Aorta (tissue), 5 donors: Measurements from ENCODE around the gene TCF7. TPM values are rescaled to one million over a fixed set of nuclear protein-coding genes. Genes with fewer than 3 reads are reported as not detected.

Experiments
- ATAC-seq: fragments of 200-7000 bp; cut with Tn5 transposase; one replicate; pipeline ENCODE4 v1.9.1; 2022; ENCODE audit warnings: moderate library complexity; ENCODE audit not compliant: low FRiP score
- DNase-seq, 2 donors: peaks; one replicate each; pipeline ENCODE4 v3.0.0-alpha.2; 2020
- H3K27ac ChIP-seq, 2 donors: one replicate each; pipeline ENCODE4 v1.5.1; 2013; ENCODE audit warnings: low read length in 2 of 2, mild to moderate bottlenecking in 2 of 2, moderate library complexity in 2 of 2, control low read depth in 1 of 2, inconsistent platforms in 1 of 2, low read depth in 1 of 2
- H3K27me3 ChIP-seq, 2 donors: one replicate each; pipeline ENCODE4 v1.6.1; 2013; ENCODE audit warnings: control low read depth in 1 of 2, low read length in 1 of 2, mild to moderate bottlenecking in 1 of 2, moderate library complexity in 1 of 2; ENCODE audit not compliant: insufficient read depth in 2 of 2, control insufficient read depth in 1 of 2
- H3K36me3 ChIP-seq, 2 donors: one replicate each; pipeline ENCODE4 v1.6.1; 2013; ENCODE audit warnings: control low read depth in 1 of 2, low read length in 1 of 2, mild to moderate bottlenecking in 1 of 2; ENCODE audit not compliant: insufficient read depth in 2 of 2, control insufficient read depth in 1 of 2
- H3K4me1 ChIP-seq, 2 donors: one replicate each; pipeline ENCODE4 v1.6.1; 2013; ENCODE audit warnings: low read length in 2 of 2, control low read depth in 1 of 2, mild to moderate bottlenecking in 1 of 2, moderate library complexity in 1 of 2; ENCODE audit not compliant: insufficient read depth in 2 of 2, control insufficient read depth in 1 of 2
- H3K4me3 ChIP-seq, 2 donors: one replicate each; pipeline ENCODE4 v1.5.1; 2013; ENCODE audit warnings: low read length in 2 of 2, control low read depth in 1 of 2, mild to moderate bottlenecking in 1 of 2
- H3K9me3 ChIP-seq: one replicate; pipeline ENCODE4 v1.6.1; 2013; ENCODE audit warnings: mild to moderate bottlenecking, low read length; ENCODE audit not compliant: control insufficient read depth
- WGBS, 2 donors: extraction: QIAGEN DNeasy Blood & Tissue Kit; methylation state at CpG; one replicate each; pipeline ENCODE4 v1.1.7; 2013; 5-methylcytosine and 5-hydroxymethylcytosine counted together
- intact Hi-C, 2 donors: fragments of 100-400 bp; cut with DNase I; formaldehyde crosslinking; loops; one replicate each; pipeline versions ENCODE4 v1.14.2 to v1.15.0; 2022
- polyA plus RNA-seq, 2 donors: library from polyadenylated mRNA; stranded (reverse); fragments of 200-250 nt; gene quantifications; one replicate each; pipeline ENCODE4 v1.2.3, GENCODE V29; 2013
- total RNA-seq, 2 donors: library from RNA; stranded (reverse); fragmentation: NEBNext Ultra II Directional; extraction: Animal tissue kit (Norgen Biotek cat#: 25700); gene quantifications; one replicate each; pipeline ENCODE4 v1.2.1, GENCODE V29; 2021
- donor health status: healthy with polysubstance abuse.
- donor health status: Bipolar disorder and iron deficiency.
- donor health status: DM: no; HTN: no; CAD: no.
- donor health status: DM: no; HTN: no; CAD: no.
- donor health status: DM: yes; HTN: yes; CAD: no.

TCF7 gene
- total and polyA plus RNA-seq, 4 donors, result 0.54 to 4.4 (median 2.2) TPM

DNA sequence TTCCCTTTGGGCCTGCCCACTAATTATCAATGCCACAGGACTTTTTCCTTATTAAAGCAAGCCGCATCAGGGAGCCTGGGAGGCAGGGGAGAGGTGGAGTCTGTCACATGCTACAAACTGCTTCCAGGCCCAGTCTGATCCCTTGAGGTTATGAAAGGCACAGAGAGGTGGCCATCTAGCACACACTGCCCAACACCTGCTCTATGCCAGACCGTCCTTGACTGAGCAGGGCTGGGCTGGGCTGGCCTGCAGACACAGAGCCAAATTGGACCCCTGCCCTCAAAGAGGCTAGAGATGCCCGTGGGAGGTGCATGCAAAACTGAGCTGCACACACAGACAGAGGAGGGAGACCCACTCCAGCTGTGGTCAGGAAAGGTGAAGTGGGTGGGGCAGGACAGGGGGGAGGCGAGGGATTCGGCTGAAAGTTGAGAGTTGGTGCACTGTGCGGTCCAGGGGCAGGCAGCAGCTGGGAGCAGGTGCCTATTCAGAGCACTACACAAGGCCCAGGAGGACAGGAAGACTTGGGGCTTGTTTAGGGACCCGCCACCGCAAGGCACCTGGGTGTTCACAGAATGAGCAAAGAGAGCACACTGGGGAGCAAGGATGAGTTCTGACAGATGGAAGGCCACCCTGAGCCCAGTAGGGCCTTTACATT lies 36.4 kb upstream of the TCF7 start:
- 81 to 84% methylated on average over 8 of the region's 8 CpGs for WGBS, 2 donors
- no peak for ATAC-seq

GRCh38 chr5:134079748-134080581 lies 34.5 kb upstream of the TCF7 start:
- intact Hi-C loops, result no loop called here

More for the DNA sequence above, 36.4 kb upstream of the TCF7 start:
- Histone ChIP-seq H3K36me3 (no peaks in the 10 kb centered on the region), H3K4me1 (no peaks in the 10 kb centered on the region), H3K27me3 (no peaks in the 10 kb centered on the region), H3K4me3 (no peak overlapping the region), H3K9me3 (no peaks in the 10 kb centered on the region), H3K27ac (no peak overlapping the region)
- DNase-seq, result no peak
- intact Hi-C loops, result no loop called here

GRCh38 chr5:134082264-134082992 lies 32.1 kb upstream of the TCF7 start:
- DNase-seq, result no peak
- H3K9me3 ChIP-seq, result no peaks in the 10 kb centered on the region

More at GRCh38 chr5:134079748-134080581, 34.5 kb upstream of the TCF7 start:
- DNase-seq (no peak), ATAC-seq (no peak)
- H3K9me3 ChIP-seq, result no peaks in the 10 kb centered on the region
- H3K27ac ChIP-seq, result no peak overlapping the region
- 90 to 96% methylated on average over 19 of the region's 19 CpGs for WGBS, 2 donors
- no peaks in the 10 kb centered on the region for H3K4me1 ChIP-seq
- no peak overlapping the region for H3K4me3 ChIP-seq
- H3K36me3 ChIP-seq, result no peaks in the 10 kb centered on the region
- H3K27me3 ChIP-seq, result no peaks in the 10 kb centered on the region

GRCh38 chr5:134083517-134083916 lies 31.0 kb upstream of the TCF7 start:
- WGBS, 2 donors, result 67 to 70% methylated on average over 5 of the region's 5 CpGs
- Histone ChIP-seq H3K4me3 (no peak overlapping the region), H3K27me3 (no peaks in the 10 kb centered on the region), H3K4me1 (no peaks in the 10 kb centered on the region), H3K27ac (no peak overlapping the region), H3K36me3 (no peaks in the 10 kb centered on the region), H3K9me3 (no peaks in the 10 kb centered on the region)
- intact Hi-C loops, result no loop called here
- DNase-seq (no peak), ATAC-seq (no peak)

More at GRCh38 chr5:134082264-134082992, 32.1 kb upstream of the TCF7 start:
- no peak for ATAC-seq
- H3K36me3 ChIP-seq, result no peaks in the 10 kb centered on the region
- H3K4me1 ChIP-seq, result no peaks in the 10 kb centered on the region
- no peak overlapping the region for H3K4me3 ChIP-seq
- intact Hi-C loops, result no loop called here
- no peak overlapping the region for H3K27ac ChIP-seq
- no peaks in the 10 kb centered on the region for H3K27me3 ChIP-seq
- WGBS, 2 donors, result 78 to 88% methylated on average over 2 of the region's 2 CpGs

DNA sequence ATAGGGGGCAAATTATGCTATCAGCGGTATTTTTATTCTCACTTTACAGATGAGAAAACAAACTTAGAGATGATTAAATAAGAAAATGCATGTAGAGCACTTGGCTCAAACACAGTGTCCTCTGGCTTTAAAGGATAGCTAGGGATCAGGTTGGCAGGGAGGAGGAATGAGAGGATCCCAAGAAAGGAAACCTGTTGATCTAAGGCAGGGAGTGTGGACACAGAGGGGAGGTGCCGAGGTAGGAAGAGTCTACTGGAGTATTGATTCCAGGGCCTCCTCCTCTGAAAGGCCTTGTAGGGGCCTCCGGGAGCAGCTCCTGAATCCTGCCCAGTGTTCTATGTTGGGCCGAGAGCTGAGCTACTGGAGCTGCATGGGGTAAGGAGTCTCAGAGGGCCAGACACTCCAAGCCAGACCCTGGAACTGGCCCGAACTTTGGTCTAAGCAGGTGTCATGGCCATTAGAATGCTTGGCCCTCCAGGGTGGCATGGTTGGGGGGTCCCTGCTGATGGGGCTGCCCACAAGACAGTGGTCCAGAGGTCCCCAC lies 30.4 kb upstream of the TCF7 start:
- no peaks in the 10 kb centered on the region for H3K9me3 ChIP-seq
- no peak for DNase-seq
- H3K4me3 ChIP-seq, result no peak overlapping the region
- H3K4me1 ChIP-seq, result no peaks in the 10 kb centered on the region
- 95 to 99% methylated on average over 5 of the region's 5 CpGs for WGBS, 2 donors
- H3K27me3 ChIP-seq, result no peaks in the 10 kb centered on the region
- no peaks in the 10 kb centered on the region for H3K36me3 ChIP-seq
- no peak overlapping the region for H3K27ac ChIP-seq
- no peak for ATAC-seq
- intact Hi-C loops, result no loop called here

DNA sequence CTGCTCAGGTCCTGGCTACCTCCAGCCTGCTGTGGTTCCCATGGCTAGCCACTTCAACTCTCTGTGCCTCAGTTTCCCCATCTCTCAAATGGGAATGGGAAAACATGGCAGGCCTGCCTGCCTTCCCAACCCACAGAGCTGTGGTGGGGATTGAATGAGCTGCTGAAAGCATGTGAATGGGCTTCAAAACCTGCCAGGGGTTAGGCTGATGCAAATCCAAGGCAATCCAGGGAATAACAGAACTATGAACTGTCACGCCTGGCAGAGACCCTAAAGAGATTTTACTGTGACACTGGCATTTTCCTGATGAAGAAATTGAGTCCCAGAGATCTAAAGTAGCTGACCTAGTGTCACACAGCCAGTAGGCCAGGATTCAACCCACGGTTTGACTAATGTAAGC lies 29.9 kb upstream of the TCF7 start:
- Histone ChIP-seq H3K4me3 (no peak overlapping the region), H3K4me1 (no peaks in the 10 kb centered on the region), H3K27me3 (no peaks in the 10 kb centered on the region), H3K36me3 (no peaks in the 10 kb centered on the region), H3K9me3 (no peaks in the 10 kb centered on the region), H3K27ac (no peak overlapping the region)
- intact Hi-C loops, result no loop called here
- WGBS, 2 donors, result 48 to 49% methylated on average over 2 of the region's 2 CpGs
- no peak for ATAC-seq
- DNase-seq, result no peak

DNA sequence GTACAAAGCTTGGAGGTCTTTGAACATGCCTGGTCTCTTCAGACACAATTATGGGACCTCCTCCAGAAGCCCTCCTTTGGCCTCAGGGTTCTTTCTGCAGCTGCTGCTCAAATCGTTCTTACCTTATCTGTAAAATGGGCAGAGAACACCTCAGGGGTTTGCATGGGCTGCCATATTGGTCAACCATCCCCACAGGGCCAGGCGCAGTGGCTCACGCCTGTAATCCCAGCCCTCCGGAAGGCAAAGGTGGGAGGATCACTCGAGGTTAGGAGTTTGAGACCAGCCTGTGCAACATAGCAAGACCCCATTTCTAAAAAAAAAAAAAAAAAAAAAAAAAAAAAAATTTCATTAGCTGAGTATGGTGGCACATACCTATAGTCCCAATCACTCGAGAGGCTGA lies 29.1 kb upstream of the TCF7 start:
- intact Hi-C loops, result no loop called here
- Histone ChIP-seq H3K4me1 (no peaks in the 10 kb centered on the region), H3K36me3 (no peaks in the 10 kb centered on the region), H3K27me3 (no peaks in the 10 kb centered on the region), H3K27ac (no peak overlapping the region), H3K9me3 (no peaks in the 10 kb centered on the region), H3K4me3 (no peak overlapping the region)
- DNase-seq, result no peak
- WGBS, 2 donors, result 86 to 94% methylated on average over 6 of the region's 6 CpGs
- no peak for ATAC-seq

- no peaks in the 10 kb centered on the region for H3K4me1 ChIP-seq
- no peak overlapping the region for H3K27ac ChIP-seq
- DNase-seq (no peak), ATAC-seq (no peak)
- no peaks in the 10 kb centered on the region for H3K36me3 ChIP-seq
- H3K27me3 ChIP-seq, result no peaks in the 10 kb centered on the region
- 92 to 95% methylated on average over 8 of the region's 8 CpGs for WGBS, 2 donors
- intact Hi-C loops, result no loop called here
- no peaks in the 10 kb centered on the region for H3K9me3 ChIP-seq
- H3K4me3 ChIP-seq, result no peak overlapping the region
Observed at GRCh38 chr5:134086225-134086942, 28.1 kb upstream of the TCF7 start.
